Body of pancreas (tissue), 4 donors: ENCODE measurements around the gene ADAMTS17.

Source experiments
- CTCF ChIP-seq, 7 experiments: fragments of 450-650 bp in 4 of 7; fragments of 200-600 bp in 3 of 7; sonication (generic) in 3 of 7; IDR thresholded peaks; one replicate each; pipeline ENCODE4 v1.5.1; 2016 to 2019; ENCODE audit warnings: antibody characterized with exemption in 7 of 7
- POLR2A ChIP-seq, 3 donors: fragments of 450-650 bp; IDR thresholded peaks; one replicate each; pipeline ENCODE4 v1.6.1; 2016; ENCODE audit warnings: antibody characterized with exemption in 3 of 3, mild to moderate bottlenecking in 2 of 3

- no peak for TF ChIP-seq CTCF (IDR thresholded peaks at IDR 0.05)
- TF ChIP-seq POLR2A (IDR thresholded peaks at IDR 0.05) = no peak
Measured at GRCh38 chr15:100355342-100355741, 13.6 kb upstream of the ADAMTS17 start.
